ENCODE measurements around the gene SUSD1. TPM values are rescaled to one million over a fixed set of nuclear protein-coding genes. Genes with fewer than 3 reads are reported as not detected.

SUSD1 gene
- total RNA-seq, 2 donors from 2014 or later = 6.2 to 10.6 TPM

DNA sequence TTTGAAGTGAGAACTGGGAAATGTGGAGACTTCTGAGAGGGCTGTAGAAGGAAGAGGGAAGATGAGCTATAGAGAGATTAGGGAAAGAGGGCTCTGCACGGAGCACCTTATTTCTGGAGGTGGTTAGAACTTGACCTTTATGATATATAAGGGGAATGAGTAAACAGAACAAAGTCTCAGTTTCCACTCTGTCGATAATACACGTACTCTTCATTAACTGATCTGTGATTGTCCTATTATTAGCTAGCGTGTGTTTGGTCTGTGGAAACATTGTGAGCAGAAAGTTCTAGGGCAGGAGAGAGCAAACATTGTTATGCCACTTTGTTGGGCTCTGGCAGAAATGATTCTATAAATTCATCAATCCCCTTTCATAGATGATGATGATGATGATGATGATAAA lies 159.9 kb downstream of the SUSD1 start:
- DNase-seq (ENCODE audit: low spot score) = no peak
- Histone ChIP-seq H3K9me3 (no peaks in the 10 kb centered on the region), H3K27me3 (no peaks in the 10 kb centered on the region), H3K4me1 (peaks cover 0 to 18% of the 10 kb centered on the region in 2 donors), H3K27ac (no peak overlapping the region), H3K36me3 (no peaks in the 10 kb centered on the region), H3K4me3 (no peak overlapping the region)
- TF ChIP-seq, protein P1, sequence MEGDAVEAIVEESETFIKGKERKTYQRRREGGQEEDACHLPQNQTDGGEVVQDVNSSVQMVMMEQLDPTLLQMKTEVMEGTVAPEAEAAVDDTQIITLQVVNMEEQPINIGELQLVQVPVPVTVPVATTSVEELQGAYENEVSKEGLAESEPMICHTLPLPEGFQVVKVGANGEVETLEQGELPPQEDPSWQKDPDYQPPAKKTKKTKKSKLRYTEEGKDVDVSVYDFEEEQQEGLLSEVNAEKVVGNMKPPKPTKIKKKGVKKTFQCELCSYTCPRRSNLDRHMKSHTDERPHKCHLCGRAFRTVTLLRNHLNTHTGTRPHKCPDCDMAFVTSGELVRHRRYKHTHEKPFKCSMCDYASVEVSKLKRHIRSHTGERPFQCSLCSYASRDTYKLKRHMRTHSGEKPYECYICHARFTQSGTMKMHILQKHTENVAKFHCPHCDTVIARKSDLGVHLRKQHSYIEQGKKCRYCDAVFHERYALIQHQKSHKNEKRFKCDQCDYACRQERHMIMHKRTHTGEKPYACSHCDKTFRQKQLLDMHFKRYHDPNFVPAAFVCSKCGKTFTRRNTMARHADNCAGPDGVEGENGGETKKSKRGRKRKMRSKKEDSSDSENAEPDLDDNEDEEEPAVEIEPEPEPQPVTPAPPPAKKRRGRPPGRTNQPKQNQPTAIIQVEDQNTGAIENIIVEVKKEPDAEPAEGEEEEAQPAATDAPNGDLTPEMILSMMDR (IDR thresholded peaks at IDR 0.05) = no peak

DNA sequence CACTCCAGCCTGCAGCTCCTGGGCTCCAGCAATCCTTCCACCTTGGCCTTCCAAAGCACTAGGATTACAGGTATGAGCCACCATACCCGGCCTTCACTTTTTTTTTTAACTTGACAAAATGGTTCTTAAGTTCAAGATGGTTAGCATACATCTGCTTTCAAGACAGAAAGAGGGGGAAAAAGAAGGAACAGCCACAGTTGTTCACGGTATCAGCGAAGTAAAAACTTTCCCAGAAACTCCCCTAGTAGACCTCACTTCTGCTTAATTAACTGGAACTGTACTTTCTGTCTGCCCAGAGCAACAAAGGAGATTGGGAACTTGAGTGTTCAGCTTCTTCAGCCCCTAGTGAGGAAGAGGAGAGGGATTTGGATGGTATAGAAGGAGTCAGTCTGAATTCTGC lies 161.8 kb downstream of the SUSD1 start:
- Histone ChIP-seq H3K27ac (peak overlapping the region in 1 of 2 donors; percentile 40), H3K27me3 (no peaks in the 10 kb centered on the region), H3K9me3 (no peaks in the 10 kb centered on the region), H3K4me3 (no peak overlapping the region), H3K4me1 (peaks cover 0 to 18% of the 10 kb centered on the region in 2 donors), H3K36me3 (no peaks in the 10 kb centered on the region)
- no peak for DNase-seq (ENCODE audit: low spot score)
- TF ChIP-seq, protein P1 (IDR thresholded peaks at IDR 0.05) = no peak

DNA sequence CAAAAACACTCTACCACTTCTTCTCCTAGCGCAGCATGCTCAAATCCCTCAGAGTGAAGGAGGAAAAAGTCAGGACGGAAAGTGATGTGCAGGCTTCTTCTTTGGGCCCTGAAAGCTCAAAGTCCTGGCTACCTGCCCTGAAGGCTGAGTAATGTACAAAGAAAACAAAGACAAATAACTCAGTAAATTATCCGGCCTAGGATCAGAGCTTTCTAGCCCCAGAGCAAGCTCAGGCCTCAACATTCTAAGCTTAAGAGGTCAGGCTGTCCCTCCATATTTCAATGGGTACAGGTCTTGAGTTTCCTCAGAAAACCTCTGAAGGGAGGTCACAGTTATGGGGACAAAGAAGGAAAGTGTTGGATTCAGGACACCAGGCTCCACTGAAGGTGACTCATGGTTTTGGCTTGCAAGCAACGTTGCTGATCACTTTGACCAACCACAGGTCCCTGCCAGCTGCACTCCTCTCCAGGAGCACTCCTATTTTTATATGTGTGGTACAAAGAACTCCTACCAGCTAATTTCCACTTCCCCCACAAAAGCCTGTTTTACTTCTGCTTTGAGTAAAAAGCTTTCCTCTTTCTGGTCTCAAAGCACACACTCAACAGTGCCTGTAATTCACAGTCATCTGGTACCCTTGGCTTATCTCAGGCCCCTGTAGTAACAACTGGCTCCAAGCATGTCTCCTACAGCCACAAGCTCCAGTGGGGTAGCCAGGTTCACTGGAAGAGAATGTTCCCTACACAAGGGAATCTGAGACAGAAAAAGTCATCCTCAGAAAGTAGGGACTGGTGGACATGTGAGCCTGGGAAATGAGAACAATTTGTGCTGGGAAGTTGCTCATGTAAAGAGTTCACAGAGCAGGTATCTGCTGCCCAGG lies 162.8 kb downstream of the SUSD1 start:
- Histone ChIP-seq H3K4me3 (no peak overlapping the region), H3K4me1 (peaks cover 0 to 18% of the 10 kb centered on the region in 2 donors), H3K27ac (peak overlapping the region; percentile 40 to 77), H3K36me3 (no peaks in the 10 kb centered on the region), H3K9me3 (no peaks in the 10 kb centered on the region), H3K27me3 (no peaks in the 10 kb centered on the region)
- peak; percentile 81 for DNase-seq (ENCODE audit: low spot score)
- TF ChIP-seq, protein P1 (IDR thresholded peaks at IDR 0.05) = no peak

DNA sequence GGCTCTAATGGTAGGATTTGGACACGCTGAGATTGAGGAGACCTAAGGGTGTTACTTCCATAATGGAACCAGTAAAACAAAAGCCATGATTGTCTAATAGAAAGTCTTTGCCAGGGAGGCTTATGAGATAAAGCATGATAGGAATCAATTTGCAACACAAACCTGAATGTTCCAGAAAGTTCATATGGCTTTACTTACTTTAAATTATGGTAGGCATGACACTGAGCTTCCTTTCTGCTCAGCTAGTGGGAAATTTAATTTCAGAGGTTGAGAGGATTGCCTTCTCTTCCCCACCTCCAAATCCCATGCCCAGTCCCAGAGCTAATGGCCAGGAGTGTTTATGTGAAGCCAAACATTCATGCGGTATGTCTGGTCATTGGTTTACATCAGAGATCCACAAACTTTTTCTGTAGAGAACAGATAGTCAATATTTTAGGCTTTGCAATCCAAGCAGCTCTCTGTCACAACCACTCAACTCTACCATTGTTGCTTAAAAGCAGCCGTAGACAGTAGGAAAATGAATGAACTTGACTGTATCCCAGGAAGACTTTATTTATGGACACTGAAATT lies 164.0 kb downstream of the SUSD1 start:
- TF ChIP-seq, protein P1 (IDR thresholded peaks at IDR 0.05) = no peak
- Histone ChIP-seq H3K9me3 (no peaks in the 10 kb centered on the region), H3K27me3 (no peaks in the 10 kb centered on the region), H3K36me3 (no peaks in the 10 kb centered on the region), H3K27ac (no peak overlapping the region), H3K4me3 (no peak overlapping the region), H3K4me1 (peaks cover 0 to 18% of the 10 kb centered on the region in 2 donors)
- no peak for DNase-seq (ENCODE audit: low spot score)

DNA sequence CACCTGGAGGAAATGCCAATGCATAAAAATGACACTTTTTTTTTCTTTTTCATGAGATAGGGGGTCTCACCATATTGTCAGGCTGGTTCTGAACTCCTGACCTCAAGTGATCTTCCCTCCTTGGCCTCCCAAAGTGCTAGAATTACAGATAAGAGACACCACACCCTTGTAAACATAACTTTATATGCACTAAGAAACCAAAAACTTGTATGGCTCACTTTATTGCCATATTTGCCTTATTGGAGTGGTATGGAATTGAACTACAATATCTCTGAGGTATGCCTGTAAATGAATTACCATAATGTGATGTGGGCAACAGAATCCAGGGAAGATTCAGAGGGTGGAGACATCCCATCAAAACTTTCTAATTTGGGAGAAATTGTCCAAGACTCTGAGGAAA lies 164.6 kb downstream of the SUSD1 start:
- peaks cover 0 to 18% of the 10 kb centered on the region in 2 donors for H3K4me1 ChIP-seq
- TF ChIP-seq, protein P1 (IDR thresholded peaks at IDR 0.05) = no peak
- no peak for DNase-seq (ENCODE audit: low spot score)
- no peak overlapping the region for H3K4me3 ChIP-seq
- H3K27me3 ChIP-seq = no peaks in the 10 kb centered on the region
- no peak overlapping the region for H3K27ac ChIP-seq
- H3K36me3 ChIP-seq = no peaks in the 10 kb centered on the region
- H3K9me3 ChIP-seq = no peaks in the 10 kb centered on the region

All from right atrium auricular region (tissue), 2 donors.